Measurements from ENCODE around the gene GRB10. TPM values are rescaled to one million over a fixed set of nuclear protein-coding genes. Genes with fewer than 3 reads are reported as not detected.
A peak's percentile ranks its signal among the peaks of the same experiment; 100 is the strongest.
"Not testable (repeated sequence)": the region's sequence is repeated elsewhere in the genome, so short reads cannot be mapped to it uniquely, and the experiment has no call there.

Gene GRB10
- total RNA-seq, 1 donor from 2014 or later: 131 TPM

DNA sequence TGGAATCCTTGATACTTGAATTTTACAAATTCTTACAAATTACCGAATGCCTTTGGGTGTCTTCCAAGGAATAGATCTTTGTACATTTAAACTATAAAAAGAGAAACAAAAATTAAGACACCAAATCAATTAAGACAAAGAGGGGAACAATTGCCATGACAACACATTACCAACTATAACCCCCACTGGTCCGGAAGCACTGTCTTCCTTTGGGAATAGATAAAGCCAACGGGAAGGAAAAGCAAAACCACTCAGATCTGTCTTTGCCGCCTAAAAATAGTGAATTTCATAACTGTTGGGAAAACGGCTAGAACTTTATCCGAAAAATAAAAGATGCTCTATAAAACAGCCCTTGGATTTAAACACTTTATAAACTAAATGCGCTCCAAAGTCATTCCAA is 37.4 kb downstream of the GRB10 start:
- DNase-seq (ENCODE audit: extremely low read depth, low read depth, low spot score): no peak

DNA sequence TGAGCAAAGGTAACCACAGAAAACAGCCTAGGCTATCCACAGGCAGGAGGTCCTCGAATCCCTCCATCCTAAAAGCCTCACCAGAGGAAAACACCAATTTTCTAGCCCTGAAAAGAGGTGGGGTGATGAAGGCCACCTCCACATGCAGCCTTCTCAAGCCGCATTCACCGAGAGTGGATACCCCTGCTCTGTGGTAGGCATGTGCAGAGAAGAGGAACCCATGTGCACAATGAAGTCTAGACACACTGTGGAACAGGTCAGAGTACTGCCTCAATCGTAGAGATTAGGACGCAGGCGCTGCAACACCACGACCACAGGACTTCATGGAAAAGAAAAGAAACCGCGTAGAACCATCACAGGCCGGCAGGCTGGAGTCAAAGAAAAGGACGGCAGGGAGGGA is 38.8 kb downstream of the GRB10 start:
- no peak for DNase-seq (ENCODE audit: extremely low read depth, low read depth, low spot score)

DNA sequence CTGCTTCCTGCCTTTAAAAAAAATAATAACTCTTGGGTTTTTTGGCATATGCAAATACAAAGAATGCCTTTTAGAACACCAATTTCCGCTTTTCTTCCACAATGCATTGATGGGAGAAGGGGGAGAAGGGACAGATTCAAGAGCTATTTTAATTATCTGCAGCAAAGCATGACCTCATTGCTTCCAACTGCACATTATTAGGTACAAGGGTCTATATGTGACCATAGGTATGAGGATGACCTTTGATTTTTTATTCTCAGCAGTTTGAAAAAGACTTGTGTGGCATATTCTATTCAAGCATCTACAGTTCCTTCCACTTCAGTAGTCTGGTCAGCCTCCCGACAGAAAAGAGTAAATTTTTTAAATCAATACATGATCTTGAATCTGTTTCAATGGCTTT is 39.7 kb downstream of the GRB10 start:
- no peak for DNase-seq (ENCODE audit: extremely low read depth, low read depth, low spot score)

DNA sequence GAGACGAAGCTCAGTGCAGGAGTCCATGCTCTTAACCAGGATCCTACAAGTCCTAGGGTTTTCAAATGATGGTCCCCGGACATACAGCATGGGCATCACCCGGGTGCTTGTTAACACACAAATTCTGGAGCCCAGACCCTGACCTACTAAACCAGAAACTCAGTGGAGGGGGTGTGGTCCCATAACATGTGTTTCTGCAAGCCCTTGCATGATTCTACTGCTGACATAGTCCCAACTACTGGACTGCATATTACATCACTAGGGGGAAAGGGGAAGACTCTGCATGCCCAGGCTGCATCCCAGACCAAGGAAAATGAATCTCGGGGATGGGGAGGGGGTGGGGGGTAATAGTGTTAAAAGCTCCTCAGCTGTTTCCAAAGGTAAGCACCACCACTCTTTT is 40.3 kb downstream of the GRB10 start:
- no peak for DNase-seq (ENCODE audit: extremely low read depth, low read depth, low spot score)

DNA sequence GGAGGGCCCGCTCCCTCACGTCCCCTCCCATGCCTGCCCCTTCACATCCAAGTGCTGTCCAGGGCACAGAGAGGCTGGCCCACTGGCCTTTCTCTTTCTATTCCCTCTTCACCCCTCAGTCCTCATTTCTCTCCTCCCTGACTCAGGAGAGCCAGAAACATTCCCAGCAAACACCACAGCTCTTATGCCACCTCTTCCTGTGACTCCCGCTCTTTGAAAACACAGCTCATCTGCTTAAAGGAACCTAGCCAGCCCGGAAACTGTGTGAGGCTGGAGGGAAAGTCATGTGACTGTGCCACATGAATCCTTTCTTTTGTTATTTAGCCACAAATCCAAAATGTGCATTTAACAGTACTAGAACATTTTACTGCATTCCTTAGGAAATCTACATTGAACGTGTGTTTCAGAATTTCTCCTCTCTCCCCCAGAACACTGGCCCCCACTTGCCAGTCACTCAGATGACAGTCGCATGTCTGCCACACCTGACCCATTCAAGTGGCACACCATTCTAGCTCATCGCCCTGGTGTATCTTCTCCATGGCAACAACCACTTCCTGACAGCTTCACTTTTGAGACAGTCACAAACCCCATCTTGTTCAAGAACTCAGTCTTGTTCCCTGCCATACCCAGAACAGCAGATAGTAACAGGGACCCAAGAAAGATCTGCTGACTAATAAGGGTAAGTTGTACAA is 42.8 kb downstream of the GRB10 start:
- DNase-seq (ENCODE audit: extremely low read depth, low read depth, low spot score): no peak

DNA sequence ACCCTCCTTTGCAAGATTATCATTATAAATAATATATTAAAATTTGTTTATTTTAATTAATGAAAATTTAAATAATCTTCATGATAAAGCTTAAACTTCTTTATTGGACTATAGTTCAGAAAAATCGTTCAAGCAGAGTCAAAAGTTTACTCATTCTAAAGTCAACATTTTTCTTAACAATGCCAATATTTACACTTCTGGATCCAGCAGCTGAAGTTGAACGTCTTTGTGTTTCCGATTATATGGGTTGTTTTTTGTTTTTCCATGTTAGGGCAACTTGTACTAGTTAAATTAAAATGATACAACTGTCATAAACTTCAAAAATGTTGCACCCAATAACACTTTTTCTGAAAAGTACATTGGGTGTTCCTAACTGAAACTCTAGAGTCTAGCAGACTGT is 43.8 kb downstream of the GRB10 start:
- no peak for DNase-seq (ENCODE audit: extremely low read depth, low read depth, low spot score)

DNA sequence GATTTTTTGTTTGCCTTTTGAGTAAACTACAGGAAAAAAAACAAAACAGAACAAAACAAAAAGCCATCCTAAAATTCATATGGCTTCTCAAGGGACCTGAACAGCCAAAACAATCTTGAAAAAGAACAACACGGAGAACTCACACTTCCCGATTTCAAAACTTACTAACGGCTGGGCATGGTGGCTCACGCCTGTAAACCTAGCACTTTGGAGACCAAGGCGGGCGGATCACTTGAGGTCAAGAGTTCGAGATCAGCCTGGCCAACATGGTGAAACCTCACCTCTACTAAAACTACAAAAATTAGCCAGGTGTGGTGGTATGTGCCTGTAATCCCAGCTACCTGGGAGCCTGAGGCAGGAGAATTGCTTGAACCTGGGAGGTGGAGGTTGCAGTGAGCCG is 46.9 kb downstream of the GRB10 start:
- not testable (repeated sequence) for DNase-seq (ENCODE audit: extremely low read depth, low read depth, low spot score)

DNA sequence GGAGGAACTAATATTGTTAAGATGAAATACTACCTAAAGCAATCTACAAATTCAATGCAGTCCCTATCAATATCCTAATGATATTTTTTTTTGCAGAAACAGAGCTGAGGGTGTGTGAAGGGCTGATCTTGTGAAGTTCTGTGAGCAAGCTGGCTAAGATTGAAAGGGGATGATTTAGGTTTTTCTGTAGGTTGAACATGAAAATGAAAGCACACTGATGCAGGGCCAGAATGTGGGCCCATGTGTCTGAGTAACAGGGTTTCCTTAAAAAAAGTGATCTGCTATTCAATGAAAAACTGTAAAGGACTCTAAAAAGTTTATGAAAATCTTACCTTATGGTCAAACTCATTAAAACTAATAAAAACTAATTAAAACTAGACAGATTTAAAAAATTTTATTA is 47.4 kb downstream of the GRB10 start:
- no peak for DNase-seq (ENCODE audit: extremely low read depth, low read depth, low spot score)

DNA sequence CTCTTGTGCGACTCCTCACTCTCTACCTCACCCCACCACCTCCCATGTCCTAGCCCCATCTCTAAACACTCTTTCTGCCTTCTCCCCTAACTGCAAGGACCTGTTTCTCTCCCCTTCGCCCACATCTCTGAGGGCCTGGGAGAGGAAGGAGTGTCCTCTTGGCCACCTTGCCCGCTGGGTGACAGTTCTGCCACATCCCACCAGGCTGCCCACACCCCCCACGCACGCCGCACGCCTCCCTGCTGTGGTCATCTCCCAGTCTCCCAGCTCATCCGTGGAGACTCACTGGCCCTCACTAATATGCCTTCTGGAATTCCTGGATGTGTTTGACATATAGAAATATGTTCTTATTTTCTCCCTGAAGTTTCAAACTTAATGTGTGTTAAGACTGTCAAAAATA is 48.5 kb downstream of the GRB10 start:
- DNase-seq (ENCODE audit: extremely low read depth, low read depth, low spot score): no peak

DNA sequence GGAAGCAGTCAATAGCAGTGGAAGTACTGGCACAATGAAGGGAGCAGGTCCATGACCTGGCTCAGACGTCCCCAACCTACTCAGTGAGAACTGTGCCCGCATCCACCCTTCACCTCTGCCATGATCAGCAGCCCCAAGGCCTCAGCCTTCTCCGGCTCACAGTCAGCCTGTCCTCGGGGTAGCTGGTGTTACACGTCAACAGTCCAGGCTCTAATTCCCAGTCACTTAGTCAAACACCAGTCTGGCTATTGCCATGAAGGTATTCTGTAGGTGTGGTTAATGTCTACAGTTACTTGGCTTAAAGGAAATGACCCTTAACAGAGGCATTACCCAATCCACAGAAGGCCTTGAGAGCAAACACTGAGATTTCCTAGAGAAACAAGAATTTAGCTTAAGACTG is 49.1 kb downstream of the GRB10 start:
- no peak for DNase-seq (ENCODE audit: extremely low read depth, low read depth, low spot score)

DNA sequence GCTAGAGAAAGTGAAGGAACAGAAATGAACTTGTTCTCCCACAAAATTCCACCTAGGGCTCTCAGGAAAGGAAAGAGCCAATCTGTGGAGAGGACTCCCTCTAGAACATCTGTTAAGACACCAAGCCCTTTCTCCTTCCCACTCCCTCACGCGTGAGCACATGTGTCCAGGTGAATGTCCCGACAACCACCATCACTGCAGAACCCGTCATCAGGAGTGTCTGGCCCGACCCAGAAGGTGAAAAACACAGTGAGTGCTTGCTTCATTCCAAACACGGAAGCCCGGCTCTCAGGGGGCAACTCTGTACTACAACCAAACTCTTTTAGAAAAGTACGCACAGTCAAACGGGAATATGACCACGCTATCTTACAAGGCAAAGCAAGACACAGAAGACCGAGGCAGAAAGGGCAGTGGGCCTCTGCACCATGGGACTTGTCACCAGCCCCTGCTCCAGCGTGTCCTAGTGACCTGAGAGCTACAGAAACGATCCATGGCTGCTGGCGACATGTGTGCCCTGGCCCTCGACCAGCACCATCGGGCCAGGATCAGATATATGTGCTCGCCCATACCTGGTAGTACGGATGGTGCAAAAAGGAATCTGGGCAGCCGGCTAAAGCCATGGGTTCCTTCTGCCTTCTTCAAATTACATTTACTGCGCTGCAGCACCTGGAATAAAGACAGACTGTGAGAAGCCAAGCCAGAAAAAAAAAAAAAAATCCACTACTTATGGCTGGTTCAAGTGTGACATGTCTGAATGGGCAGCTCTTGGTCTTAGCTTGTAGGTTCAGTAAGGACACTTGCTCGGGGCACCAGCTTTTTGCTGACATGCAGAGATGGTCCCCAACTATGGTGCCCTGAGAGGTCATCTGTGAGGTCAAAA is 50.8 kb downstream of the GRB10 start:
- no peak for DNase-seq (ENCODE audit: extremely low read depth, low read depth, low spot score)

DNA sequence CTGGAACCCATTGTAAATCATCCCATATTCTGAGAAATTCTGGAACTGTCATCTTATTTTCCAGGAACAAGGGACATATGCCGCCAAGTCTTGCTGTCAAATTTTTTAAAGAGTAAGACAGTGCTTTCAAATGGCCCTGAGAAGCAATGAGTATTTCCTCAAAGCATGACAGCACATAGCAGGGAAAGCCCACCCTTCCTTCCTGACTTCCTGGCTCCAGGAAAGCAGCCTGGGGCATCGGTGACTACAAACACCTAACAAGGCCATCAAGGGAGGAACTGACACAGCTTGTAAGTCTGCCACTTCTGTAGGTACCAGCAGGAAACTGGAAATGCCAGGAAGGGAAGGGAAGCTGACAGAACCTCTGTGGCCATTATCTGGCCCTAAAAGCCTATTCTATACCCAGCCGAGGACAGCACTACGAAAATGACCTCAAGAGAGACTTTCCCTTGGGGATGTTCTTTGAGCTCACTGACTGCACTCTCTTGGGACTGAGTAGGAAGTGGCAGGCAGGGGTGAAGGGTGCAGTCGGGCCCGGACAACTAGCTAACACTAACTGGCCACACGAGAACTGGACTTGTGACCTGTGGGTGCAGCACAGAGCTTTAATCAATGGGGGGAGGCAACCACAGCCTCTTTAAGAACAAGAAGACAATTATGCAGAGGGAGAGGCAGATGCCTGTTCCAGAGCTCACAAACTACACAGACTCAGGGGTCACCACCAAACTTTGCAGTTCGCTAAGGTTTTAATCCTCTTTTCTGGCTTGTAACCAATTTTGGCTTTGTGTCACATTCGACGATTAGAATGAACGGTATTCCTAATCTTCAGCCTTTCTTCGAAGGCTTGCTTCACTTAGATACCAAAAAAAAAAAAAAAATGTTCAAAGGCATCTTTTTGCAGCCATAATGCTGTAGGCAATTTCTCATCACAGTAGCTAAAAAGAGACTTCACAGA is 52.0 kb downstream of the GRB10 start:
- DNase-seq (ENCODE audit: extremely low read depth, low read depth, low spot score): no peak

DNA sequence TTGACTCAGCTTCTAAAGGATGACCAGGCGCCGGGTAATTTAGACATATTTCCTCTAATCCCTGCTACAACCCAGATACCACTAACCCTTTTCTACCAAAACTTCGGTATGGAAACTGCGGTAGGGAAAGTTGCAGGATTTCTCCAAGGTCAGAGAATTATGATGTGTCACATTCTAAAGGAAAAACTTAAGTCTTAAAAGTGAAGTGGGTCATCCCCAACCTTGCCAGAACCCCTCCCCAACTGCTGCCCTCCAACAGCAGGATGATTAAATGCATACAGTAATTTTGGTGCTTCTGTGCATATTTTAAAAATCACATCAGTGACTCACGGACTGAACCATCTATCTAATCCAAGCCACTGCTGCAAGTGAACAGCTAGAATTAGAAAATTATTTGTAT is 52.7 kb downstream of the GRB10 start:
- no peak for DNase-seq (ENCODE audit: extremely low read depth, low read depth, low spot score)

DNA sequence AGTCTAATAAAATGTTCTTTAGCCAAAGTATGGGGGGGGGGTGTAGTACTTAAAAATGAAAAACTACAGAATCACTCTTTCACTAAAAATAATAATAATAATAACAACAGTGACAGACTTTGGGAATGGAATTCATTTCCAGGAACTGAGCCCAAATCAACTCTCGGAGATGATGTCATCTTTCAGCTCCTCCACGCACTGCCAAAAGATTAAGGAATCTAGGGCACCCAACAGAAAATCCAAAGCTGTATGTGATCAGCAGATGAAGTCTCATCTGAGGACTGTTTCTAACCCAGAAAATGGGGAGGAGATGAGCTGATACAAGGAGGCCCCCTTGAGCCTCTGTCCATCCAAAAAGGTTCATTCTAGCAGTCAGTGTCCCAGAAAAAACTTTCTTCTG is 54.5 kb downstream of the GRB10 start:
- DNase-seq (ENCODE audit: extremely low read depth, low read depth, low spot score): no peak

DNA sequence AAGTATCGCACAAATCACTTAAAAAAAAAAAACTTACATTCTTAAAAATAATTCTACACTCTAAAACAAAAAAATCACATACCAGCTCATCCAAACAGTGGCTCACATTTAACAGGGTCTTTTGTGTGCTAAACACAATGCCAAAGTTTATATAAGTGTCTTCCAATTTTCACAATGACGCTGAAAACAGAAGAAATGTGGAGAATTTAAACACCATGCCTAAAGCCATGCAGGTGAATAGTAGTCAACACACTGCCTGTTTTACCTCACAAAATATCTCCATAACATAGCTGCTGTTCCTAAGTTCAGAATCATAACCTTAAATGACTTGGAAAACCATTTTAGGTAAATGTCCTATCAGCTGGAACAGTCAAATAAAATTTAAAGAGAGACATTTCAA is 55.0 kb downstream of the GRB10 start:
- no peak for DNase-seq (ENCODE audit: extremely low read depth, low read depth, low spot score)

DNA sequence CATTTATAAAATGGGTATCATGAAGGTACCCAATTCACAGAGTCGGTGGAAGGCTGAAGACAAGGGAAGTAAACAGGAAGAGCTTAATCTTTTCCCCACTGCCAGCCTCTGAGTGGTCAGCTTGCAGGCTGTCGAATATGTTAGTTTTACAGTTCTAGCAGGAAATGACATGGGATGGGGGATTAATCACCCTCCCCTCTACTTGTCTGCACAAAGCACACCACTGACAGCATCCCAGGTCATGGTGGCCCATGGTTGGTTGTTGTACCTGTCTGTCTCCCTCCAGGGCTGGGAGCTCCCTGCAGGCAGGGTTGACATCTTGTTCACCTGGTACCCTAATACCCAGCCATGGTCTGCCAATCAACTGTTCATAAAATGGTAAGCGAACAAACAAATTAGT is 55.6 kb downstream of the GRB10 start:
- DNase-seq (ENCODE audit: extremely low read depth, low read depth, low spot score): peak; percentile 71

DNA sequence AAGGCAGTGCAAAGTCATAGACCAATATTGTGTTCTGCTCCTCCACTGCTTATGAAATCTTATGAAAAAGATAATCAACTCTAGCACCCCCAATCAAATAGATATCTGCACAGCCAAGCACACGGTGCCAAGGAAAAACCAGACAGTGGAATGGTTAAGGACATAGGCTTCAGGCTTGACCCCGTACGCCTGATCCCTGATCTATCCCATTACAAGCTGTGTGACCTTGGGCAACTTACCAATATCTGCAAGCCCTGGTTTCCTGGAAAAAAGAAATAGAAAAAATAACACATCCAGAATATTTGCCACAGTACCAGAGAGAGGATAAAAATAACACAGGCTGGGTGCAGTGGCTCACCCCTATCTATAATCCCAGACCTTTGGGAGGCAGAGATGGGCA is 56.9 kb downstream of the GRB10 start:
- DNase-seq (ENCODE audit: extremely low read depth, low read depth, low spot score): no peak

DNA sequence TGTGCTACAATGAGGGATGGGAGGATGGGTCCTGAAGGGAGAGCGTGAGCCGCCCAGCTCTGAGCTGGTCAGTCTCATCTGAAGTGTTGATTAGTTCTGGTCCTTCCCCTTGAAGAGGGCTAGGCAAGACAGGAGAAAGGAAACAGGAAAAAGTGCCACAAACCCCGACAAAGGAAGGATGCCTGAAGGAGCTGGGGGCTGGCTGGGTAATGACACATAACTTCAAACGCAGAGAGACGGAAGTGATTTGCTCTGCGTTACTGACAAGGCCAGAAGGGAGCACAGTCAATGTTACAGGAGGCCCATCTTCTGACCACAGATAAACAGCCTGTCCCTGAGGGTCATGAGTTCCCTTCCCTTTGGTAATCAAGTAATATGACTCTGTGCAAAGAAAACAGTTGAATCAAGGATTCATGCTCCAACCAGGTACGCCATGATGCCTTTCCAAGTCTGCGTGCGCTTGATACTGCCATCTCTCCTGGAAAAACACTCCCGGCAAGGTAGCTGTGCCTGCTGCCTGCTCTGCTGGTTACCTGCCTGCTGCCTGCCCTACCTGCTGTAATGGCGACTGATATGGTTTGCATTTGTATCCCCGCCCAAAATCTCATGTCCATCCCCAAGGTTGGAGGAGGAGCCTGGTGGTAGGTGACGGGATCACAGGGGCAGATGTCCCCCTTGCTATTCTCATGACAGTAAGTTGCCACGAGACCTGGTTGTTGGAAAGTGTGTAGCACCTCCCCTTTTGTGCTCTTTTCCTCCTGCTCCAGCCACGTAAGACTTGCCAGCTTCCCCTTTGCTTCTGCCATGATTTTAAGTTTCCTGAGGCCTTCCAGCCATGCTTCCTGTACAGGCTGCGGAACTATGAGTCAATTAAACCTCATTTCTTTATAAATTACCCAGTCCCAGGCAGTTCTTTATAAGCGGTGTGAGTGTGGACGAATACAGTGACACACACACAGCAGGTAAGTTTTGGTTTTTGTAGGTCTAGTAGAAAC is 57.9 kb downstream of the GRB10 start:
- no peak for DNase-seq (ENCODE audit: extremely low read depth, low read depth, low spot score)

DNA sequence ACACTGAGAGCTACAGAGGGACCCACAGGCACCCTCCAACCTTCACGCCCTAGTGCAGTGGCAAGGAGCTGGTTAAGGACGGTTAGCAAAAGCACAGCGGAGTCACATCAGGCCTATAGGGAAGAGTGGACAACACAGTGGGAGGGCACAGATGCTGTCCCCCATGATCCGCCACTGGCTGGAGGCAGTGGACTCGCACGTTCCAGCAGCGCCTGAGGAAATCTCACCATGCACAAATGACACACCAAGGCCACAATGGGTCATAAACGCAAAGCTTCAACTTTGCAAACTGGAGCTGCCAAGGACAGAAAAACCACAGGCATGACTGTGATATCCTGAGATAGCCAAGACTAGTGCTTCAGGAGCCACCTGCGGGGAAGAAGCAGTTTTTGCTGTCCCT is 58.8 kb downstream of the GRB10 start:
- DNase-seq (ENCODE audit: extremely low read depth, low read depth, low spot score): no peak

DNA sequence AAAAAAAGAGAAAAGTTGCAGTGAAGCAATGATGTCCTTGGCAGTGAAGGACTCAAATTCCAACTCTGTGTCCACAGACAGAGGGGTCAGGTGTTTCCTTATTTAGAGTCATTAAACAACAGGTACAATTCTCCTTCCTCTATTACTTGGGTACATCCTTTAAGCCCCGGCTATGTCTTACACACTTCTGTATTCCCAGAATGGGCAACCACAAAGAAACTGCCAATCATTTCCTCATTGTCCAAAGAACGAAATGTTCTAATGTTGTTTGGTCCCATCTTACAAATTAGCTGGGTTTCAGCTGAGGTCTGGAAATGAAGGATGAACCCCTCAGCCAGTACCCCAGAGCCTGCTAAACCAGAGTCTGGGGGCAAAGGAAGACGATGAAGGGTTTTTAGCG is 59.5 kb downstream of the GRB10 start:
- no peak for DNase-seq (ENCODE audit: extremely low read depth, low read depth, low spot score)
